Natural killer cell (primary cell): ENCODE measurements around the gene HSD17B3. TPM values are rescaled to one million over a fixed set of nuclear protein-coding genes. Genes with fewer than 3 reads are reported as not detected.

ENCODE experiments used
- ATAC-seq, 3 donors: fragments of 150-1000 bp in 2 of 3; fragments of 200-7000 bp in 1 of 3; cut with Tn5 transposase; 1 replicate in 1 of 3; 2 replicates in 2 of 3; pipeline ENCODE4 v1.10.0; 2021; ENCODE audit warnings: mild to moderate bottlenecking in 2 of 3, moderate library complexity in 2 of 3
- DNase-seq, 2 donors: peaks; one replicate each; pipeline versions ENCODE4 v3.0.0 to v3.0.0-alpha.2; 2013 to 2021; ENCODE audit warnings: mixed read lengths in 1 of 2
- H3K27ac ChIP-seq: one replicate; pipeline ENCODE4 v1.5.1; 2013; ENCODE audit warnings: mild to moderate bottlenecking, low read length
- H3K27me3 ChIP-seq: one replicate; pipeline ENCODE4 v1.6.1; 2013; ENCODE audit warnings: low read length; ENCODE audit not compliant: control insufficient read depth, insufficient read depth
- H3K36me3 ChIP-seq: one replicate; pipeline ENCODE4 v1.6.1; 2013; ENCODE audit warnings: low read length; ENCODE audit not compliant: control insufficient read depth, insufficient read depth
- H3K4me1 ChIP-seq: one replicate; pipeline ENCODE4 v1.6.1; 2013; ENCODE audit warnings: low read length; ENCODE audit not compliant: control insufficient read depth, insufficient read depth
- H3K4me3 ChIP-seq: one replicate; pipeline ENCODE4 v1.5.1; 2013; ENCODE audit warnings: low read length
- H3K9me3 ChIP-seq: one replicate; pipeline ENCODE4 v1.6.1; 2013; ENCODE audit warnings: low read length; ENCODE audit not compliant: control insufficient read depth, insufficient read depth
- H3K27ac Mint-ChIP-seq, 2 donors: one replicate each; pipeline ENCODE4 v1.8.0; 2022; ENCODE audit warnings: mild to moderate bottlenecking in 2 of 2, mixed read lengths in 2 of 2, moderate library complexity in 1 of 2
- H3K27me3 Mint-ChIP-seq, 2 donors: one replicate each; pipeline ENCODE4 v1.8.0; 2022; ENCODE audit warnings: low read depth in 2 of 2, mixed read lengths in 2 of 2
- H3K36me3 Mint-ChIP-seq: one replicate; pipeline ENCODE4 v1.8.0; 2022; ENCODE audit warnings: mixed read lengths
- H3K4me1 Mint-ChIP-seq, 2 donors: one replicate each; pipeline ENCODE4 v1.8.0; 2022; ENCODE audit warnings: mixed read lengths in 2 of 2
- H3K4me3 Mint-ChIP-seq: one replicate; pipeline ENCODE4 v1.8.0; 2022; ENCODE audit warnings: mild to moderate bottlenecking, moderate library complexity, mixed read lengths
- H3K9me3 Mint-ChIP-seq, 2 donors: one replicate each; pipeline ENCODE4 v1.8.0; 2022; ENCODE audit warnings: mixed read lengths in 2 of 2
- CTCF ChIP-seq: fragments of 200-600 bp; IDR thresholded peaks from one replicate; pipeline ENCODE4 v1.8.0; 2022; ENCODE audit warnings: antibody characterized with exemption
- WGBS: methylation state at CpG from one replicate; pipeline ENCODE4 v1.1.7; 2013; ENCODE audit warnings: missing lambda C conversion rate; ENCODE audit not compliant: insufficient coverage; 5-methylcytosine and 5-hydroxymethylcytosine counted together
- intact Hi-C: fragments of 100-400 bp; cut with micrococcal nuclease; formaldehyde crosslinking; loops from one replicate; pipeline ENCODE4 v1.14.2; 2022
- total RNA-seq, 4 donors: library from RNA; stranded (reverse); fragments of 120-200 nt in 1 of 4; gene quantifications; one replicate each; pipeline versions ENCODE4 v1.2.3 to v1.2.4, GENCODE V29; 2013 to 2022

Gene HSD17B3
- total RNA-seq, 3 donors from 2014 or later (not counting 1 experiment from before 2014, with no cell fraction given), result 0.68 to 0.96 (median 0.80) TPM

GRCh38 chr9:96340707-96341106 is 38.7 kb upstream of the HSD17B3 start:
- ATAC-seq (no peak), DNase-seq (no peak)
- Histone ChIP-seq H3K9me3 (no peaks in the 10 kb centered on the region), H3K27me3 (no peaks in the 10 kb centered on the region), H3K36me3 (no peaks in the 10 kb centered on the region), H3K4me3 (no peak overlapping the region), H3K27ac (no peak overlapping the region), H3K4me1 (no peaks in the 10 kb centered on the region)
- H3K27me3 Mint-ChIP-seq, result no peaks in the 10 kb centered on the region
- intact Hi-C loops, result no loop called here
- H3K27ac Mint-ChIP-seq, result no peak overlapping the region
- no peaks in the 10 kb centered on the region for H3K36me3 Mint-ChIP-seq
- no peaks in the 10 kb centered on the region for H3K9me3 Mint-ChIP-seq
- 90% methylated on average over 3 of the region's 3 CpGs for WGBS
- TF ChIP-seq CTCF, result no peak
- no peaks in the 10 kb centered on the region for H3K4me1 Mint-ChIP-seq
- no peak overlapping the region for H3K4me3 Mint-ChIP-seq

GRCh38 chr9:96338299-96338698 is 36.3 kb upstream of the HSD17B3 start:
- DNase-seq (no peak), ATAC-seq (no peak)
- no peaks in the 10 kb centered on the region for H3K4me1 Mint-ChIP-seq
- no peaks in the 10 kb centered on the region for H3K9me3 Mint-ChIP-seq
- Histone ChIP-seq H3K9me3 (no peaks in the 10 kb centered on the region), H3K4me1 (no peaks in the 10 kb centered on the region), H3K36me3 (no peaks in the 10 kb centered on the region), H3K27ac (no peak overlapping the region), H3K4me3 (no peak overlapping the region), H3K27me3 (no peaks in the 10 kb centered on the region)
- no peaks in the 10 kb centered on the region for H3K27me3 Mint-ChIP-seq
- no CpG with 5 or more reads among the region's 3 CpGs for WGBS
- intact Hi-C loops, result no loop called here
- no peak overlapping the region for H3K27ac Mint-ChIP-seq
- H3K36me3 Mint-ChIP-seq, result no peaks in the 10 kb centered on the region
- TF ChIP-seq CTCF, result no peak
- H3K4me3 Mint-ChIP-seq, result no peak overlapping the region

GRCh38 chr9:96333958-96334357 is 32.0 kb upstream of the HSD17B3 start:
- DNase-seq (no peak), ATAC-seq (no peak)
- Histone ChIP-seq H3K9me3 (no peaks in the 10 kb centered on the region), H3K27ac (no peak overlapping the region), H3K4me1 (no peaks in the 10 kb centered on the region), H3K4me3 (no peak overlapping the region), H3K36me3 (no peaks in the 10 kb centered on the region), H3K27me3 (no peaks in the 10 kb centered on the region)
- 91% methylated on average over 1 of the region's 1 CpG for WGBS
- Mint-ChIP-seq H3K27me3 (no peaks in the 10 kb centered on the region), H3K27ac (no peak overlapping the region), H3K36me3 (no peaks in the 10 kb centered on the region), H3K4me1 (no peaks in the 10 kb centered on the region), H3K9me3 (no peaks in the 10 kb centered on the region), H3K4me3 (no peak overlapping the region)
- no peak for TF ChIP-seq CTCF
- intact Hi-C loops, result no loop called here

- no peak for TF ChIP-seq CTCF
- DNase-seq (no peak), ATAC-seq (no peak)
- no peak overlapping the region for H3K4me3 ChIP-seq
- Mint-ChIP-seq H3K4me3 (no peak overlapping the region), H3K27ac (no peak overlapping the region), H3K27me3 (no peaks in the 10 kb centered on the region), H3K4me1 (no peaks in the 10 kb centered on the region), H3K36me3 (no peaks in the 10 kb centered on the region), H3K9me3 (no peaks in the 10 kb centered on the region)
- intact Hi-C loops, result no loop called here
- no peaks in the 10 kb centered on the region for H3K9me3 ChIP-seq
- H3K4me1 ChIP-seq, result no peaks in the 10 kb centered on the region
- 87% methylated on average over 7 of the region's 9 CpGs for WGBS
- no peaks in the 10 kb centered on the region for H3K36me3 ChIP-seq
- no peaks in the 10 kb centered on the region for H3K27me3 ChIP-seq
- H3K27ac ChIP-seq, result no peak overlapping the region
Observed at GRCh38 chr9:96331236-96331947, 29.4 kb upstream of the HSD17B3 start.
